Renal cortex interstitium (tissue), 11 donors: Measurements from ENCODE around the gene ZDHHC11B. TPM values are rescaled to one million over a fixed set of nuclear protein-coding genes. Genes with fewer than 3 reads are reported as not detected.
"Not testable (repeated sequence)": the region's sequence is repeated elsewhere in the genome, so short reads cannot be mapped to it uniquely, and the experiment has no call there.

ENCODE experiments used
- DNase-seq, 11 donors: peaks; one replicate each; pipeline ENCODE4 v3.0.0-alpha.2; 2013; ENCODE audit warnings: low read depth in 9 of 11, low spot score in 4 of 11; ENCODE audit errors: extremely low read depth in 1 of 11
- polyA plus RNA-seq, 3 donors: library from polyadenylated mRNA; unstranded; fragments of 120-200 nt; gene quantifications; one replicate each; pipeline ENCODE4 v1.2.1, GENCODE V29; 2013; ENCODE audit not compliant: insufficient read length in 3 of 3

Gene ZDHHC11B
- polyA plus RNA-seq, 3 donors = 8.2 to 9.0 (median 8.6) TPM

DNA sequence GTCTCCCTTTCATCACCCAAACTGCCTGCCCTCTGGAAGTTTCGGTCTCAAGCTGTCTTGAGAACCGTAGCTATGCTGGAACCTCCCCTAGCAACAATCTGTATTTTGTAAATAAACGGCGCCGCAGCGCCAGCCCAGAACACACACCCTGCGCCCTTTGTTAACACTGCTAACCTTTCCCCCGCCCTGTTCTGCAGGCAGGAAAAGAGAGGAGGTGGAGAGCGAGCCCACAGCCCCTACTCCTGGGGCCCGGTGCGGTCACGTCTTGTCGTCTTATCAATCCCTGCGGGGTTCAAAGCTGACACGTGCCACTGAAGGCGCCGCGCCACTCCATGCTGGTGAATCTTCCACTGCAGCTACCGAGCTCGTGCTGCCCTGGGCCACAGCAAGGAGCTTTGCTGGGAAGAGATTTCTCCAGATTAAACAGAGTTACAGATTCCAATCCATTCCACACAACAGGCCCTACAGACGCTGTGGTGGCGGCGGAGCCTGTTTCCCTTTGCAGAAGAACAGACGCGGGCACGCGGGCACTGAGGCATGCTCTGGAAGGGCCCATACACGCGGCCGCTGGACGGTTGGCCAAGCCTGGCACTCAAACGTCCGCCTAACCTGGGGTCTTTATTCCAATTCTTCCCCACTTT, 25.3 kb downstream of the ZDHHC11B start:
- DNase-seq = peak in 9 of 11 donors; percentile 44 to 89 (median 71)

DNA sequence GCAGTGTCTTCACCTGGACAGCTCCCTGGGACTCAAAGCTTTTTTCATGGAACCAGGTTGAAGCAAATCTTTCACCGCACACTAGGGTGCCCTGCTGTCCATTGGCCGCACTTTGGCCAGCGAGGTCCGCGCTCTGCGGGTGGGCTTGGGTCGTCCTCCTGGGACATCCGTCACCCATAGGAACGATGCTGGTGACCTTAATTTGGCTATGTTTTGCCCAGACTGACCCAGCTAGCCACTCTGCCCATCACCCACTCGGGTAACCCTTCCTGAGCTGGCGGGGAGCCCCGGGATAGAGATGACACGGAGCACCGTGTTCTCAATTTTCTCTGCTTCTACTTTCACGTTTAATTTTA, 25.9 kb downstream of the ZDHHC11B start:
- DNase-seq = no peak

DNA sequence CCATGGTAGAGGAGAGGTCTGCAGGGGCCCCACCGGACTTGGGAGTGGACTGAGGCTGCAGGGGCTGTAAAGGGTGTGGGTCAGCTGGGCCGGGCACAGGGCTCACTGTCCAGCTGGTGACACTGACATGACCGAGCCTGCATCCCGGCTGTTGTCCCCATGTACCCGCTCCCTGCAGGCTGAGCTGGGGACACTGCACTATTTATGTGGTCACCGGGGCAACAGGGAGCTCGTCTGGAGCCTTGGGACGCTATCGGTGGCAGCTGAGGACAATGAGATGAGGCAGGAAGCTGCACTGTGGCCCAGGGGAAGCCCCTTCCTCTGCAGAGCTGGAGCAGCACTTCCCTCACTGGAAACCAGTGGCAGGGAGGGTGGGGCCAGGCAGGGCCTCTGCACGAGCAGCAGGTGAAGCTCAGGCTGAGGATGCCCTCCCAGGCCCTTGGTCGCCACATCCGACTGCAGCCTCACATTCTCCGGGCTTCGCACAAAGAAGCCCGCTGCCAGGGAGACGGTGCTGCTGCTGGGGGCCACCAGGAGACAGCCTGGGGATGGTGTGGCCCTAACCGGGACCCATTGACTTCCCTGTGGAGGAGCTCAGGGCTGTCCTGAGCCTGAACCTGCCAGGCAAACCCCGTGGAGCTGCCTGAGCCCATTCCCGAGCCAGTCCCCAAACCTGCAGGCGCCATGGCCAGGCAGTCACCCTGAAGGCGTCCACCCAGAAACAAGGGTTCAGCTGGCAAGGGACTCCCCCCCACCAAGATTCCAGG, 26.4 kb downstream of the ZDHHC11B start:
- peak in 1 of 11 donors; percentile 23 for DNase-seq

DNA sequence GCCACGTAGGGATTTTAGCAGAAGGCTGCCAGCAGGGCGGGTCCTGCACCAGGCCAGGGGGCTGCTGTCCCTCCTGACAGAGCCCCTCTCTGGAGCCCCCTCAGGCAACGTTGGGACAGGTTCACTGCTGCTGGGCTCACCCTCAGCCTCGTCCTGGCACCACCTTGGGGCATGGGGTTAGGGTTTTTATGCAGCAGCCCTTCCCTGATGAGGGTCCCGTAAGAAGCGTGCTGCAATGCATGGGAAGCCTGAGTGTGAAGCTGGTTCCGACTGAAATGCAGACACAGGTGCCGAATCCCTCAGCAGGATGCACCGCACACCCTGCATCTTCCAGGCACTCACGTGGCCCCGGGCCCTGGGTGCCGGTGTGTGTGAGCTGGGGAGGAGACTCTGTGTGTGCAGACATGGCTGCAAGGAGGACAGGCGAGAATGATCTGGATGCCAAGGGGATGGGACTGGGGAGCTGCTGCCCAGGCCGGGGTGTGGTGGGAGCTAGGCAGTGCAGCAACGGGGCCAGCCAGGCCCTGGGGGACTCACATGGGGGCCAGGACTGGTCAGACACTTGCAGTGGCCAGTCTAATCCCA, 27.1 kb downstream of the ZDHHC11B start:
- DNase-seq = no peak

DNA sequence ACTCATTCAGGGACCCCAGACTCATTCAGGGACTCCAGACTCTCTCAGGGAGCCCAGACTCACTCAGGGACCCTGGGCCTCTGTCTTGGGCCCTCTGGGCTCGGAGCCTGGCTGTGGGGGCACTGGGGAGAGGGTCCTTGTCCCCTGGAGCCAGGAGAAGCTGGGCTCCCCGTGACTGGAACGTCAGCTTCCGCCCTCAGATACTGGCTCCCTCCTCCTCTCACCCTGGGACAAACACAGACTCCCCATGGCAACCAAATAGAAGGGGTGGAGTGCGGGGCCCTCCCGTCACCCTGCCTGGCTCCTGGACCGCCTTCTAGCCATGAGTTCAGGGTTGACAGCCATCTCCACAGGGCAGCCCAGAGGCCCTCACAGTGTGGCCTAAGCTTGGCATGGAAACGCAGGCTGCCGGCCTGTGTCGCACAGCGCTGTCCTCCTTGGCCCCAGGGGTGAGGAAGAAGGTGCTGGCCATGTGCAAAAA, 27.6 kb downstream of the ZDHHC11B start:
- no peak for DNase-seq

DNA sequence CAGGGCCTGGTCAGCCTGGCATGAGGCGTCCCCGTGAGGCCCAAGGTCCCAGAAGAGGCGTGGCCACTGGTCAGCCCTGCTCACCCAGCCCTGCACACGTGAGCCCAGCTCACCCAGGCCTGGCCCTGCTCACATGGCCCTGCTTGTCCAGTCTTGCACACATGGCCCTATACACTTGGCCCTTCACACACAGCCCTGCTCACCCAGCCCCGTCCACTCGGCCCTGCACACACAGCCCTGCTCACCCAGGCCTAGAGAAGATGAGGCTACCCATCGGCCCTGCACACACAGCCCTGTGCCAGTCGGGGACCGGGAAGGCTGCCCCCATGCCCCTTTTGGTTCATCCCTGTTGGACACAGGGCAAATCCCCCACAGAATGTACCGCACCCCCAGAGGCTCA, 28.4 kb downstream of the ZDHHC11B start:
- no peak for DNase-seq

DNA sequence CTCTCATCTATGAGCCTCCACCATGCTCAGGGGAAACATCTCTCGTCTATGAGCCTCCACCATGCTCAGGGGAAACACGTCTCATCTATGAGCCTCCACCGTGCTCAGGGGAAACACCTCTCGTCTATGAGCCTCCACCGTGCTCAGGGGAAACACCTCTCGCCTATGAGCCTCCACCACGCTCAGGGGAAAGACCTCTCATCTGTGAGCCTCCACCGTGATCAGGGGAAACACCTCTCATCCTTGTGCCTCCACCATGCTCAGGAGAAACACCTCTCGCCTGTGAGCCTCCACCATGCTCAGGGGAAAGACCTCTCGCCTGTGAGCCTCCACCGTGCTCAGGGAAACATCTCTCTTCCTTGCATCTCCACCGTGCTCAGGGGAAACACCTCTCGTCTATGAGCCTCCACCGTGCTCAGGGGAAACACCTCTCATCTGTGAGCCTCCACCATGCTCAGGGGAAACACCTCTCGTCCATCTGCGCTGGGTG, 30.3 kb downstream of the ZDHHC11B start:
- not testable (repeated sequence) for DNase-seq

DNA sequence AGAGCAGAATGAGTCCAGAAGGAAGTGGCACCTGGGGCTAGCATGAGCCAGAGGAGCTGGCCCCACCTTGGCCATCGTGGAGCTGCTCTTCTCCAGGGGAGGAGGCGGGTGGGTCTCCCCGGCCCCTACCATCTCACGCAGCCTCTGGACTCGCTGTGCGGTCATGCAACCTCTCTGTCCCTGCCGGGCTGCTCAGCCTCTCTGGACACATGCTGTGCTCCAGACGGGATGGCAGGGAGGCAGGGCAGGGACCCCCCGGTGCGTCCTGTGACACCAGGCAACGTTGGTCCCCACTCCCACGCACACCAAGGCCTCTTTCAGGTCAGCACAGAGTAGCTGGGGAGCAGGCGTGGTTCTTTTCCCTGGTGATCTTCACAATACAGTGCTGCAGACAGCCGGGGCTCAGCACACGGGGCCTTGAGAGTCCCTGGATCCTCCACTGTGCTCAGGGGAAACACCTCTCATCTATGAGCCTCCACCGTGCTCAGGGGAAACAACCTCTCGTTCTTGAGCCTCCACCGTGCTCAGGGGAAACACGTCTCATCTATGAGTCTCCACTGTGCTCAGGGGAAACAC, 30.9 kb downstream of the ZDHHC11B start:
- not testable (repeated sequence) for DNase-seq

DNA sequence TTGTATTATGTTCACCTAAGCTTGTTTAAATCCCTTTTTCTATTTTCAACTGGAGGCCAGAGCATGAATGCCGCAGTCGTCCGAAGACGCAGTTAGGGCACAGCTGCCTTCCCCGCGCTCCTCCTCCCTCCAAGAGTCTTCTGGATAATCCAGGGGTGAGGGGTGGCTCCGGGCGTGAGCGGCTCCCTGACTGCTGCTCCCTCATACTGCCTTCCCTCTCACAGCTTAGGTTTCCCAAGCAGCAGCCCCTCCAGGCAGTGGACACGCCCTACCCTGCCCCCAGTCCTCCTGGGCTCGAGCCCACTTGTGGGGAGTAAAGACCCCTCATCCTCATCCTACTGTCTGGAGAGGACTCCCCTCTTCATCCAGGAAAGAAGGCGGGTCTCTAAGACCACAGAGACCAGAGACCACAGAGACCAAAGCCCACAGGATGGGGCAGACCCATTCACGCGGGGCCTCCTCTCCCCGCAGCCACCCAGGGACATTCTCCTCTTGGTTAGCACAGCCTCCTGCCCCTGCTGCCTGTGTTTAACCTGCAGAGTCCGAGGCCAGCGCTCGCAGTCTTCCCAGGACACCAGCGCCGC, 31.9 kb downstream of the ZDHHC11B start:
- DNase-seq = not testable (repeated sequence)

DNA sequence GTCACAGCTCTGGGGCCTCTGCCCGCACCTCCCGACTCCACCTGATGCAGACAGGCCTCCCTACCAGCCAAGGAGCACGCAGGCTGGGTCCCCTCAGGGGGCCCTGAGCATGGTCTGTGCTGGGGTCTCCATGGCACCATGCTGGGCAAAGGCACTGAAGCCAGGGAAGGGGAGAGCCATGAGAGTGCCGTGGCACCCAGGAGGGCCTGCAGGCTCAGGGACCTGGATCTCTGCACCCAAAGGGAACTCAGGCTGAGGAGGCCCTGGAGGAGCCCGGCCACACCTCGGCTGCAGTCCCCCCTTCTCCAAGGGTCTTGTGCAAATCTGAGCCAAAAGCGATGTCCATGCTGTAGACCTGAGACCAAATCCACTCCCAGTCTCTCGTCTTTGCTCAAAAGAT, 32.5 kb downstream of the ZDHHC11B start:
- DNase-seq = not testable (repeated sequence)

DNA sequence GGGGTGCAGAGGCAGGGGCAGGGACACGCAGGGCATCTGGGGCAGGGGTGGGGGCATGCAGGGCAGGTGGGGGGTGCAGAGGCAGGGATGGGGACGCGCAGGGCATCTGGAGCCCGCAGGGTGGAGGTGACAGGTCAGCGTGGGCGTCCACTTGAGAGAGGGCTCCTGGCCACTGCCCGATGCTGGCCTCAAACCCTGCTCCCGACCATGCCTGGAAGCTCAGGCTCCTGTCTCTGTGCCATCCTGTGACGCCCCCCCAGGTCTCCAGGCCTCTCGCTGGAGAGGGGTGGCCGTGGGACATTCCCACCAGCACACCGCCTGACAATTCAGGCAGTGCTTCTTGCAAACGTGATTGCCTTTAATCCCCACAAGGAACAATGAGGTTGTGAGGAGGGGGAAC, 33.0 kb downstream of the ZDHHC11B start:
- DNase-seq = no peak

DNA sequence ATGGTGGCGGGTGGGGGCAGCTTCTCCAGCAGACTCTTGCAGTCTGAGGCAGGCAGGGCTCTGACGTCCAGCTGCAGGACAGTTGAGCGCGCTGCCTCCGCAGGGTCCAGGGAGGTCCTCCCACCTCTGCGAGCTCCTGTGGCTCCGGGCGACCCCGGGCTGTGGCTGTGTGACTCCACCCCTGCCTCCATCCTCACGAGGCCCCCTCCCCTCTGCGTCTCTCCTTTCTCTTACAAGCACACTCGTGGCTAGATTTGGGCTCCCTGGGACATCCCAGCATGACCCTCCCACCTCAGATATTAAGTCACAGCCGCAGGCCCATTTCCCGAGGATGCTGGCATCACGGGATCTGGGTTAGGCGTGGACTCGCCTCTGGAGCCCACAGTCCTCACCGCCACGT, 34.3 kb downstream of the ZDHHC11B start:
- not testable (repeated sequence) for DNase-seq

DNA sequence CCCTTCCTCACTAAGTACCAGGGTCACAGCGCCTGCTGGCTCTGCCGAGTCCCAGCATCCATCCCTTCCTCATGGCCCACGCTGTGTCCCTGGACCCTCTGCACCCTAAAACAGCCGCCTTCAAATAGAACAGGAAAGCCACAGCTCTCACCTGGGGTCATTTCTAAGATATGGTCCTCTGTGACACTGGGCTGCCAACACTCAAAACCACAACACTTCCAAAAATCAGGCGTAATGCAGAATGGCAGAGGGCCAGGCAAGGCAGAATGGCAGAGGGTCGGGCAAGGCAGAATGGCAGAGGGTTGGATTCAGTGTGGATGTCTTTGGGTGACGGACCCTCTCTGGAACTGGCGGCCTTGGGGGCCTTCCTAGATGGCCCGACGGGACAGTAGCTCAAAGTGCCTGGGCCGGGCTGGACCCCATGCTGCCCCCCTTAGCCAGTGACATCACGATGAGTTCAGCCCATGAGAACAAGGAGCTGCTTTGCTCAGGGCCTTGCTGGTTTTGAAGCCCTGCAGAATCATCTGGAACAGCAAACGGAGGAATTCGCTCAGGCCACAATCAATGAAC, 35.3 kb downstream of the ZDHHC11B start:
- DNase-seq = no peak

DNA sequence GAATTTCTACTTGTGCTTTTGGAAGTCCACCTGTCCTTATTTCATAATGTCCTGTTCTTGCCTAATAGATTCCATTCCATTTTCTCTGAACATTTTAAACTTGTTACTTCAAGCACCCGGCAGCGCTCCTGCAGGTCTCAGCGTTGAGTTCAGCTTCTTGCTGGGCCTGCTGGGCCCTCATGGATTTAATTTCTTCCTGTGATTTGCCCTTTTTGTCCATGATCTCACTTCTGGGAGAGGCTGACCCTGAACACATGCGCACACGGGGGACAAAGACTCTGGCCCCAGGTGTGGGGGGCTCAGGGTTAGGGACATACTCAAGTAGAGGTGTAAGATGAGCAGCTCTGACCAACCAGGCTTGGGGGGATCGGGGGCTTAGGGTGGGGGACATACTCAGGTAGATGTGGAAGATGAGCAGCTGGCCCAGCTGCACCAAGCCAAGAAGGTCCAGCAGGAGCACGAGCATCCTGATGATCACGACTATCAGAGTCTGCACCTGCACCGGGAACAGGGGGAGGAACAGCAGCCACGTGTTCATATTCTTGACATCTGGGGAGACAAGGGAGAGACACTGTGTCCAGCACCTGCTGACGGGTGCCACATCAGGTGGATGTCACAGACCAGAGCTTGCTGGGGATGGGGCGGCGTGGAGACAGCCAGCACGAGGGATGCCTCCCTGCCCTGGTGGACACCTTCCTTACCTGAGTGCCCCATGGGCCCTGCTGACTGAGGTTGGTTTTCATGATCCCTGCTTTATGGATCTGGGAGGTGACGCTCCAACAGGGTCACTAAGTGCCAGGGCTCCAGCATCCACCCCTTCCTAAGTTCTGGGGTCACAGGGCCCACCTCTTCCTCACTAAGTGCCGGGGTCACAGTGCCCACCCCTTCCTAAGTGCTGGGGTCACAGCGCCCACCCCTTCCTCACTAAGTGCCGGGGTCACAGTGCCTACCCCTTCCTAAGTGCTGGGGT, 36.2 kb downstream of the ZDHHC11B start:
- DNase-seq = not testable (repeated sequence)

DNA sequence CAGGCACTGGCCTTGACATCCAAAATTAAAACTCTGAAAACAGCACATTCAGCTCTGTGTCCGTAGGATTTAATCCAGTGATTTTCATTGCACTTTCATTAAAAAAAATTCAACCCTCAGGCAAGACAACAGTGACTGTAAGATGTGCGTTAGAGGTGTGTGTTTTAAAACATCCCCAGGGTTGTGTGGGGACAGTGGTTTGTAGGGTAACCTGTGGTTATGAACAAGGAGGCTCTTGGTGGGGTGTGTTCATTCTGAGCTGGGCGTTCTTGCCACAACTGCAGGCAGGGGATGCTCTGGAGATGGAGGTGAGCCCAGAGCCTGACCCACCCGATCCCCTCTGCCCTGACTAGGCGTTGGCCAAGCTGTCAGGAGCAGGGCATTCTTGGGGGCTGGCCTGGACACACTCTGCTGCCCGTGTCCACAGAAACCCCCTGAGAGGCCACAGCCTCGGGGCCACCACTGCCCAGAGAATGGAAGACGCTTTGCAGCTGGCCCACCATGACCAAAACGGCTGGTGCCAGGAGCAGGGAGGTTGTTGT, 37.2 kb downstream of the ZDHHC11B start:
- not testable (repeated sequence) for DNase-seq

DNA sequence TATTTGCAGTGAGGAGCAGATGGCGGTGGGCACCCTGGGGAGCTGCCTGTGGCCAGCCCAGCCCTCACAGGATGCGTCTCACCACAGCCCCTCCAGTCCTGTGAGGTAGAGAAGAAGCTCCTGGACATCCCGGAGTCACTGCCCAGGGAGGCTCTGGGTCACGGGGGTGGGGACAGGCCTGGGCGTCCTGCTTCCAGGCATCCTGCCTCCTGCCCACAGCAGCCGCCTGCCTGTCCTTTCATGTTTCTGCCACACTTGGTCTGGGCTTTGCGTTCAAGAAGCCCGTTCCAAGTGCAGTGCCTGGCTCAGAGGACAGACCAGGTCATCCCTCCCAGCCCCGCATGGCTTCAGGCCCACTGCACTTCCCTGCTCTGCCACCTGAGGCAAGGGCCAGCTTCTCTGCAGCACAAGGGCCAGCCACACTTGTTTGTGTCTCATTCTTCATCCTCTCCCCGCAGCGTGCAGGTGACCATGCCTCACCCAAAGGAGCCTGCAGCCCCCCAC, 38.2 kb downstream of the ZDHHC11B start:
- no peak for DNase-seq
